GM10266 (cell line): ENCODE measurements around the gene NEB.

Experiments used
- DNase-seq: peaks from one replicate; pipeline ENCODE4 v3.0.0; 2012; ENCODE audit errors: extremely low spot score
- CTCF ChIP-seq: IDR thresholded peaks from 2 replicates; pipeline ENCODE4 v1.5.1; 2012; ENCODE audit warnings: mild to moderate bottlenecking, low read depth; ENCODE audit not compliant: control insufficient read depth, insufficient read depth; ENCODE audit errors: missing control alignments

The NEB gene

DNA sequence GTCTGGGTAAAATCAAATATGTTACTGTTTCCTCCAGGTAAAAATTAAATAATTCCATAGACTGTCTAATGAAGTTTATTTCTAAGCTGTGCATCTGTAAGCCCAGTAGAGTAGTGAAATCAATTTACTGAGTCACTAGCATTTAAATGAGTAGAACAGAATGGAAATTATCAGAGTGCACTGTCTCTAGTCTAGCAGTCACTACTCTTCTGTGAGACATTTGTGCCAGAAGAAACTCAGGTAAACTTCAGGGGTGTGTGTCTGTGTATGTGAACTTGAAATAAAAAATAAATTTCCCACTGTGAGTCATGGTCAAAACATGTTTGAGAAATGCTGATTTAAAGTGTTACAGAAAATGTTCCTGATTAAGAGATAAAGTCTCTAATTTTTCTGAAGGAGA is 178.2 kb downstream of the NEB start:
- no peak for DNase-seq
- no peak for TF ChIP-seq CTCF

DNA sequence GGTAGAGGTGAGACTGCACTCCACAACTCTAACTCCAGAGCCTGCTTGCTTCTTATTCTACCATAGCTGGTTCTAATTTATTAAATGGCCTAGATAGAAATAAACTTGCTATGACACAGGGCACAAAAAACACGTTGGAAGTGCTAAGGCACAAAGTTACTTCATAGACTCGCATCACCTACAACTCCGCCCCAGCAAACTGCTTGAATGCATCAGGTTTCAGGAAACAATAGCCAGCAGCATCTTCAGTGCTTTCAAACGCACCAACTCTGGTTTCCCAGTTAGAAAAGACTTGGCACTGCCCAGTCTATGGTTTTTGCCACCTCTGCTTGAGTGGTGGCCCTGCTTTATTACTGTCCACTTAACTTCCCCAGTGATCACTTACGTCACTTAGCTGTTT is 182.0 kb downstream of the NEB start:
- DNase-seq, result no peak
- no peak for TF ChIP-seq CTCF

DNA sequence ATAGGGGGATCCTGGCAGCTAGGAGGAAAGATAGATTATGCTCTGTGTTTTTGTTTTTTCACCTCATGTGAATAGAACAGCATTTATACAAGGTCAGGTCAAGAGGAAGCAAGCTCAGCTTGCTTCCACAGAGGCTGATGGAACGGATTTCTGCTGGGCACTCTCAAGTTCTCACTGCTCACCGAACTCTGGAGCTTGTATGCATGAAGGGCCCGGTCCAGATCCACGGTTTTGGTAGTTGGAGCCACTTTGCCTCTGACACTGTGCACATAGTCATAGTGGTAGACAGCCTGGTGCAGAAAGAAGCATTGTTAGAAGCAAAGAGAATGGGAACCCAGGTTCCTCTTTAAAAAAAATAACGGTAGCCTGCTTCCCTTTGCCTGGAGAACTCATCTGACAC is 182.7 kb downstream of the NEB start:
- no peak for DNase-seq
- TF ChIP-seq CTCF, result no peak

DNA sequence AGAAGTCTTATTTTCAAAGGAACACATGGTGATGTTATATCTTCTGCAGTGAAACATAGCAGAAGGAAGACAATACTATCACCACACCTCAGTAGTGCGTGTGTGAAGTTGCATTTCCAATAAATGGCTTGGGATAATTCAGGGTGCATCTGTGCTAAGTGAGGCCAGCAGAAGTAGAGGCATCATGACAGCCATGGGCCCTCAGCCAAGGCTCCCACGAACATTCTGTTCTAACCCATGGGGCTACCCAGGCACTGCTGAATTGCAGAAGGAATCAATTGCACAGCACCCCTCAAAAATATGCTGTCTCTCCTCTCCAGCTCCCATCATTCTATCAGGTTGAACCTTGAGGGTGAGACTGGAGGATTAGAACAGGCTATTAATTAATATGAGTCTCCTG is 185.1 kb downstream of the NEB start:
- TF ChIP-seq CTCF, result no peak
- DNase-seq, result no peak

DNA sequence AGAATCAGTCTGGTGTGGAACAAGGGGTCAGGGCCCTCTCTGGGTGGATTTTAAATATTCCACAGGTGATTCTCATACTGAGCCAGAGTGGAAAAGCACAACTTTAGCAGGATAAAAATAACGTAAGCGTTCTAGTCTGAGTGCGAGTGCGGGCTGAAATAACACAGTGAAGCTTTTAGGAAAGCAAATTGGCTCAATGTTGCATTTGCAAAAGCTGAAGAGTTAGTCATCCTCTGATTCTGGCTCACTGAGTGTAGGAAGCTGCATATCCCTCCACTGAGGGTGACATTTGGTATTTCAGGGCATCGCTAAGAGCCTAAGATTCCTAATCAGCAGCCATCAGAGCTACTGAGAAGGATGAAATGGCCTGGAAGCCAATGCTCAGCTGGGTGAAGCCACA is 189.8 kb downstream of the NEB start:
- DNase-seq, result no peak
- no peak for TF ChIP-seq CTCF

DNA sequence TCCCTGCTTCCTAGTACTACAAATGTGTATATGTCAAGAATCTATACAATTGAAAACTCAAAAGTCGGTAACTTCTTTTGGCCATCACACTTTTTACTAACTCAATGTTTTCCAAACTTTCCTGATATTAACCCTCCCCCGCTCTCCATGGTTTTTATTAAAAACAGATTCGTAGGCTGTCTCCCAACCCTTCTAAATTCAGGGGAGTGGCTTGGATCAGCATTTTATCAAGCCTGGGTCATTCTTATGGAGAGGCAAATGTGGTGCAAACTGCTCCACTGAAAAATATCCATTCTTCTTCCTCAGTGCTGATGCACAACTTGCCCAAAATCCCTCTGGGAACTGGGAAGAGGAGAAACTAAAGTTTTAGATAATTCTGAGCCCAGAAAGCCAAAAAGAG is 190.4 kb downstream of the NEB start:
- no peak for TF ChIP-seq CTCF
- DNase-seq, result no peak

DNA sequence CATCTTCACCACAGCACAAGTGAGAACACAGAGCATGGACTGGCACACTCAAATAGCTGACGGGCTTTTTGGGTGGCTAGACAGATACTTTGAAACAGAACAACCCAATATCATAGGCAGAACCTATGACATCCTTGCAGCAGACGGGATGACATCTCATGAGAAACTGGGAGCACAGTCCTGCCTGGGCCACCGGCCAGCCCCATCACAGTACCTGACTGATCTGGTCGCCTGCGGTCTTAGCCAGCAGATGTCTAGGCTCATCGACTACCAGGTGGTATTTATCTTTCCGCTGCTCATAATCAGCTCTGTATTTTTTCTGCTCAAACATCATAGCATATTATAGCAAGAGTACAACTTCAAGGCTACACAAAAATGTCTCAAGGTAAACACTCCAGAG is 200.3 kb downstream of the NEB start:
- no peak for DNase-seq
- no peak for TF ChIP-seq CTCF

- no peak for TF ChIP-seq CTCF
Observed at GRCh38 chr2:151533127-151533526, 201.1 kb downstream of the NEB start.

More at GRCh38 chr2:151533127-151533526, 201.1 kb downstream of the NEB start:
- DNase-seq, result no peak
